ENCODE measurements around the gene DNAH5. TPM values are rescaled to one million over a fixed set of nuclear protein-coding genes. Genes with fewer than 3 reads are reported as not detected.

Gene DNAH5
- total RNA-seq, 4 donors from 2014 or later = 0.17 to 1.2 (median 0.63) TPM

- intact Hi-C loops (cut with DNase I) = no loop called here
- WGBS = 90% methylated on average over 1 of the region's 1 CpG
- no peaks in the 10 kb centered on the region for H3K4me1 ChIP-seq
Measured at GRCh38 chr5:13643734-13644133, 300.8 kb downstream of the DNAH5 start.

DNA sequence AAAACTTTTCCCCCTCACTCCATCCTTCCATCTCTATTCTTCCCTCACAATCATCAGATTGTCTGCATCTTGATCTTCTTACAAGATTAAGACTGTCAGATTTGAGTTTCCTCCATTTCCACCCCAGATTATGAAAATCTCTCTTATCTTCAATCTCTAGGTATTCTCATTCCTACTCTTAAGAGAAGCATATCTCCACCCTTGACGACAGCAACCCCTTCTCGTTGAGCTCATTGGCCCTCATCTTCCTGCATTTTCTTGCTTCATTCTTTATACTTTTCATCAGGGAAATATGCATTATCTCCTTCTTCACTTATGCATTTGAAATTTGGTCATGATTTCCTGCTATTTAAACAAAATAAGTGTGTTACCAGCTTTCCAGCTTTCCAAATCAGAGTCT, 301.3 kb downstream of the DNAH5 start:
- no peak overlapping the region for H3K27ac ChIP-seq (replicated peaks in 1 of 4)
- no peak for DNase-seq (ENCODE audit: extremely low spot score)
- 78% methylated on average over 2 of the region's 2 CpGs for WGBS

More at GRCh38 chr5:13643734-13644133, 300.8 kb downstream of the DNAH5 start:
- no peaks in the 10 kb centered on the region for H3K27me3 ChIP-seq
- no peak for DNase-seq (ENCODE audit: extremely low spot score)
- TF ChIP-seq POLR2A (IDR thresholded peaks at IDR 0.05; ENCODE audit: low read depth) (no peak), CTCF (IDR thresholded peaks at IDR 0.05) (no peak), POLR2AphosphoS5 (IDR thresholded peaks at IDR 0.05) (no peak), EP300 (IDR thresholded peaks at IDR 0.05) (no peak)
- no peaks in the 10 kb centered on the region for H3K9me3 ChIP-seq
- no peak overlapping the region for H3K4me3 ChIP-seq
- no peak overlapping the region for H3K27ac ChIP-seq (replicated peaks in 1 of 4)
- no peaks in the 10 kb centered on the region for H3K36me3 ChIP-seq

More for the DNA sequence above, 301.3 kb downstream of the DNAH5 start:
- intact Hi-C loops (cut with DNase I) = no loop called here
- H3K27me3 ChIP-seq = no peaks in the 10 kb centered on the region
- H3K36me3 ChIP-seq = no peaks in the 10 kb centered on the region
- H3K4me3 ChIP-seq = no peak overlapping the region
- no peak for TF ChIP-seq POLR2A (IDR thresholded peaks at IDR 0.05; ENCODE audit: low read depth)
- TF ChIP-seq CTCF (IDR thresholded peaks at IDR 0.05) = no peak
- no peak for TF ChIP-seq EP300 (IDR thresholded peaks at IDR 0.05)
- no peak for TF ChIP-seq POLR2AphosphoS5 (IDR thresholded peaks at IDR 0.05)
- H3K9me3 ChIP-seq = no peaks in the 10 kb centered on the region
- no peaks in the 10 kb centered on the region for H3K4me1 ChIP-seq

Other genes with a start within 250 kb of the DNAH5 start
- gene TRIO, start 198.7 kb upstream of the DNAH5 start, total RNA-seq = 100 to 1,000 TPM; 112 to 155 (median 145) TPM

Measured in esophagus muscularis mucosa (tissue), 4 donors.